ENCODE results near the gene USP24. TPM values are rescaled to one million over a fixed set of nuclear protein-coding genes. Genes with fewer than 3 reads are reported as not detected.

The USP24 gene
- total and polyA plus RNA-seq, 2 donors (not counting 1 experiment from before 2014, with no cell fraction given) = 18.9 to 152 TPM

DNA sequence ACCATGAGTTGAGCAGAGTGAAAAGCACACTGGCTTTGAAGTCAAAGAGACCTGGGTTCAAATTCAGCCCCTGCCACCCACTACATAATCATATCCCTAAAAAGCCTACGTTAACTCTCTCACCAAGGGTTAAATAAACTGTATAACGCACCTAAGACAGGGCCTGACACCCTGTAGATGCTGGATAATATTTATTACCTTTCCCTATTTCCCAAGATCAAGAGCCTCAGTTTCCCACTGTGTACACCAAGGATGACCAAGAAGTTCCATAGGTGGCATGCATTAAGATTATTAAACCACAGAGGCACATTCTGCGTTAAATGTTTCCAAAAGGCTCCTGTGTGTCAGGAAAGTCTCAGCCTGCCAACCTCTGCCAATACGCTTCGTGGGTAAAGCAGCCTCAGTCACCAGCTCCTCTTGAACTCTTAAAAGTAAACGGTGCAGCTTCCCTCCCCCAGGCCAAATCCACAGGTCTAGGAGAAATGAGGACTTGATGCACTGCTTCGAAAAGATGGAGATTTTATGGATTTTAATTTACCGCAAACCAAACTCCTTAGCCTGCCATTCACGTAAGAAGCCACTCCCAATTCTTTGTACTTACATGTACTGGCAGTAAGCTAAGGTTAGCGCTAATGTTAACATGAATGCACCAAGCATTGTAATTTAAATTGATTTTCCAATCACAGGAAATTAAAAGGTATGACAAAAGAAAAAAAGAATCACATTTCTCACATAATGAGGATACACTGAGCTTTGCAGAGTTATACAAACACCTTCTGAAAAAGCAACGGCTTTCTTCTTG, 2.6 kb downstream of the USP24 start:
- ATAC-seq (ENCODE audit: low read depth) = no peak

More for the DNA sequence above, 2.6 kb downstream of the USP24 start:
- H3K4me1 Mint-ChIP-seq = peaks cover 74% of the 10 kb centered on the region
- TF ChIP-seq, protein P1, sequence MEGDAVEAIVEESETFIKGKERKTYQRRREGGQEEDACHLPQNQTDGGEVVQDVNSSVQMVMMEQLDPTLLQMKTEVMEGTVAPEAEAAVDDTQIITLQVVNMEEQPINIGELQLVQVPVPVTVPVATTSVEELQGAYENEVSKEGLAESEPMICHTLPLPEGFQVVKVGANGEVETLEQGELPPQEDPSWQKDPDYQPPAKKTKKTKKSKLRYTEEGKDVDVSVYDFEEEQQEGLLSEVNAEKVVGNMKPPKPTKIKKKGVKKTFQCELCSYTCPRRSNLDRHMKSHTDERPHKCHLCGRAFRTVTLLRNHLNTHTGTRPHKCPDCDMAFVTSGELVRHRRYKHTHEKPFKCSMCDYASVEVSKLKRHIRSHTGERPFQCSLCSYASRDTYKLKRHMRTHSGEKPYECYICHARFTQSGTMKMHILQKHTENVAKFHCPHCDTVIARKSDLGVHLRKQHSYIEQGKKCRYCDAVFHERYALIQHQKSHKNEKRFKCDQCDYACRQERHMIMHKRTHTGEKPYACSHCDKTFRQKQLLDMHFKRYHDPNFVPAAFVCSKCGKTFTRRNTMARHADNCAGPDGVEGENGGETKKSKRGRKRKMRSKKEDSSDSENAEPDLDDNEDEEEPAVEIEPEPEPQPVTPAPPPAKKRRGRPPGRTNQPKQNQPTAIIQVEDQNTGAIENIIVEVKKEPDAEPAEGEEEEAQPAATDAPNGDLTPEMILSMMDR (IDR thresholded peaks at IDR 0.05) = no peak
- no peak for TF ChIP-seq EZH2 (IDR thresholded peaks at IDR 0.05; ENCODE audit: borderline replicate concordance, insufficient read depth, low read depth, low read length, poor library complexity, severe bottlenecking)
- peak; percentile 43 for DNase-seq
- H3K27ac Mint-ChIP-seq = peak overlapping the region; percentile 96
- ChIA-PET CTCF (interaction anchor here (0.8 to 7.7 kb wide), 9 partner anchors 8 to 72 kb away, joined by 3 to 111 read pairs (median 7); no protein-coding TSS in a partner anchor), POLR2A (interaction anchor here (0.6 to 1.9 kb wide), 3 partner anchors 21 to 65 kb away, joined by 3 to 10 read pairs (median 4); no protein-coding TSS in a partner anchor)
- H3K4me3 ChIP-seq (ENCODE audit: control extremely low read depth in 1 of 5, extremely low read depth in 1 of 5, insufficient read depth in 1 of 5, low read depth in 2 of 5, low read length in 4 of 5) = peak overlapping the region; percentile 43 to 83 (median 79)
- H3K27me3 ChIP-seq (replicated peaks in 1 of 4; ENCODE audit: control extremely low read depth in 1 of 4, control insufficient read depth in 3 of 4, insufficient read depth in 4 of 4, low read length in 3 of 4) = no peaks in the 10 kb centered on the region
- peak overlapping the region; percentile 83 for H3K4me2 ChIP-seq (replicated peaks; ENCODE audit: low read depth, low read length, poor library complexity, severe bottlenecking)
- peaks cover 57 to 65% of the 10 kb centered on the region in 2 donors for H3K4me1 ChIP-seq (ENCODE audit: control insufficient read depth in 2 of 2, insufficient read depth in 2 of 2, low read length in 2 of 2)
- H3K79me2 ChIP-seq (ENCODE audit: control insufficient read depth, insufficient read depth, low read length) = peaks cover 87% of the 10 kb centered on the region
- no peaks in the 10 kb centered on the region for H3K9me3 Mint-ChIP-seq (ENCODE audit: insufficient read depth)
- peaks cover 17% of the 10 kb centered on the region for H4K20me1 ChIP-seq (ENCODE audit: control insufficient read depth, insufficient read depth, low read length, poor library complexity, severe bottlenecking)
- H2AFZ ChIP-seq (ENCODE audit: insufficient read depth, low read depth, low read length, poor library complexity, severe bottlenecking) = peak overlapping the region; percentile 15
- peak overlapping the region; percentile 81 for H3K9ac ChIP-seq (ENCODE audit: low read length)
- intact Hi-C loops (cut with micrococcal nuclease) = loop anchor here (2.0 to 10.0 kb wide), 4 partner anchors 35 to 1372 kb away; partner anchors contain the start of gene SSBP3
- H3K27me3 Mint-ChIP-seq = no peaks in the 10 kb centered on the region
- H3K36me3 ChIP-seq (replicated peaks in 1 of 2; ENCODE audit: control extremely low read depth in 1 of 2, control insufficient read depth in 1 of 2, extremely low read depth in 1 of 2, insufficient read depth in 2 of 2, low read length in 1 of 2) = no peaks in the 10 kb centered on the region
- no peaks in the 10 kb centered on the region for H3K9me3 ChIP-seq (ENCODE audit: control extremely low read depth in 1 of 3, control insufficient read depth in 2 of 3, insufficient read depth in 1 of 3, low read length in 2 of 3)
- WGBS (ENCODE audit: insufficient coverage) = 10% methylated on average over 3 of the region's 11 CpGs
- H3K27ac ChIP-seq (ENCODE audit: low read length in 2 of 2) = peak overlapping the region; percentile 95 to 97
- H3K4me3 Mint-ChIP-seq = peak overlapping the region; percentile 89

All from B cell (primary cell).